ENCODE results near the gene ANXA10.
A peak's percentile ranks its signal among the peaks of the same experiment; 100 is the strongest.

The ANXA10 gene

DNA sequence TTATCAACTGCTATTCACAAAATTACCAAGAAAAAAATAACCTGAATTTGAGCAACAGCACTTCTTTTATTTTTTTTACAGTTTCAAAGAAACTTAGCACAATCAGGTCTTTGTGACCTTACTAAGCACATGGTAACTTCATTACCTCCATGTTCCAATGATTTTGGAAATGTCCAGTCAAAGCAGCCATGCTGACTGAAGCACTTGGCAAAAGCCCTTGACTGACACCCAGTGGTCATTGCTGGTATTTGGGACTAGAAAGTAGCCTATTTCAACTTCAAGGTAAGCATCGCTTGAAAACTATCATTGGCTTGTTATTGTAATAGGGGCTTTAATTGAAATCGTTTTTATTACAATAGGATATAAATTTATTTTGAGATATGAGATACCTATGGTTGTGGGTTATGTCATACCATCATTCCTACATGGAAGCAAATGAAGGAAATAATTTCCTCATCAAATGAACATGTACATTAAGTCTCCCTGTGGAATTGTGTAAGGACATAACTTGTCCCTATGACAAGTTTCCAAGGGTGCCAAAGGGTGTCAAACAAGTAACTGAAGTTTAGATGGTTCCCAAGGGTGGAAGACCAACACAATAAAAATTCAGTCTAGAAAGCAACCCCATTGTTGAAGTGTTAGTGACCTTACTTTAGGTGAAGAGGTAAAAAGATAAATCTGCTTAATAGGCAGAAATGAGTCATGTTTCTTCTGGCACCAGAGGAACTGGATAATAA lies 15.2 kb upstream of the ANXA10 start:
- H3K9me3 ChIP-seq (ENCODE audit: control insufficient read depth, insufficient read depth, low read length) = no peaks in the 10 kb centered on the region
- H3K27ac ChIP-seq (ENCODE audit: low read length) = no peak overlapping the region
- WGBS (ENCODE audit: insufficient coverage, insufficient read length) = no CpG with 5 or more reads among the region's 2 CpGs
- H3K27me3 ChIP-seq (ENCODE audit: control insufficient read depth, insufficient read depth, low read length) = no peaks in the 10 kb centered on the region
- H3K4me1 ChIP-seq (ENCODE audit: control insufficient read depth, insufficient read depth, low read length) = no peaks in the 10 kb centered on the region
- DNase-seq (ENCODE audit: low read depth, low spot score) = peak; percentile 63
- no peak overlapping the region for H3K4me3 ChIP-seq (ENCODE audit: low read length)
- H3K36me3 ChIP-seq (ENCODE audit: control insufficient read depth, insufficient read depth, low read length) = no peaks in the 10 kb centered on the region

DNA sequence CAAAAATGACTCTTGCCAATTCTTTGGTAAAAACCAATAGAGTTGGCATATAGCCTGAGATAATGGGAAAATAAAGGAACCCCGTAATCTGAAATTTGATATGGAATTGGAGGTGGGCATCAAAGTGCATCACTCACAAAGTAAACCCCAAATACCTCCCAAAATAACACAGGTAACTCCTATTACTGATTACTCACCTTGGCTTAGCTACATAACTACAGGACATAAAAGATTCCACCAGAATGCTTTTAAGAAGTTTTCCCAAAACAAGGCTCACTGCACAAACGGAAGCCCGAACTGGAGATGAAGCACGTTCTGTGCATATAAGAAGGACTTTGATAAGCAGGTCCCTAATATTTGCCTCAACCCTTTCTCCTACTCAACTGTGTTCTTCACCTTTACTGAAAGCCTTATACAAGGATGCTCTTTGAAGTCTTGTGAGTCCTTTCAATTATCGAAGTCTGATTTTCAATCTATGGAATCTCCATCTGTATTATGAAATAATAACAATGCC lies 14.6 kb upstream of the ANXA10 start:
- H3K27ac ChIP-seq (ENCODE audit: low read length) = no peak overlapping the region
- H3K4me3 ChIP-seq (ENCODE audit: low read length) = no peak overlapping the region
- no peak for DNase-seq (ENCODE audit: low read depth, low spot score)
- H3K9me3 ChIP-seq (ENCODE audit: control insufficient read depth, insufficient read depth, low read length) = no peaks in the 10 kb centered on the region
- no peaks in the 10 kb centered on the region for H3K27me3 ChIP-seq (ENCODE audit: control insufficient read depth, insufficient read depth, low read length)
- H3K36me3 ChIP-seq (ENCODE audit: control insufficient read depth, insufficient read depth, low read length) = no peaks in the 10 kb centered on the region
- no peaks in the 10 kb centered on the region; the same call in 1 of the 2 replicates for H3K4me1 ChIP-seq (ENCODE audit: control insufficient read depth, insufficient read depth, low read length)
- WGBS (ENCODE audit: insufficient coverage, insufficient read length) = no CpG with 5 or more reads among the region's 5 CpGs

DNA sequence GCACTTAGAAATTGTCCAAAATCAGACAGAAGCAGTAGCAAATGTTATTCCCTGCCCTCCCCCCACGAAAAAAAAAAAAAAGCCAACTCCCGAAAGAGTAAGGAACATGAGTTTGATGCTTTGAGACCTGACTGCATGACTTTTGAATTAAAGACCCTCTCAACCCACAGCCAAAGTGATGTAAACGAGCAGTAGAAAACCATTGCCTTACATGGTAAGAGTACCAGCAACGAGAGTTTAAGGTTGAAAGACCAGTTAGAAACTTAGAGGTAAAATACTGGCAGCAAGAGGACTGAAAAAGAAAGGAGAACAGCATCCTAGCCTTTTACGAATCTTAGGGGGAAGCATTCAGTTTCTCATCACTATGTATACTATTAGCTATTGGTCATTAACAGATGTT lies 10.0 kb upstream of the ANXA10 start:
- no peaks in the 10 kb centered on the region; the same call in 1 of the 2 replicates for H3K4me1 ChIP-seq (ENCODE audit: control insufficient read depth, insufficient read depth, low read length)
- no peak overlapping the region for H3K4me3 ChIP-seq (ENCODE audit: low read length)
- peak; percentile 1 for DNase-seq (ENCODE audit: low read depth, low spot score)
- no peaks in the 10 kb centered on the region for H3K36me3 ChIP-seq (ENCODE audit: control insufficient read depth, insufficient read depth, low read length)
- H3K27me3 ChIP-seq (ENCODE audit: control insufficient read depth, insufficient read depth, low read length) = no peaks in the 10 kb centered on the region
- no peaks in the 10 kb centered on the region for H3K9me3 ChIP-seq (ENCODE audit: control insufficient read depth, insufficient read depth, low read length)
- H3K27ac ChIP-seq (ENCODE audit: low read length) = no peak overlapping the region
- no CpG with 5 or more reads among the region's 5 CpGs for WGBS (ENCODE audit: insufficient coverage, insufficient read length)

DNA sequence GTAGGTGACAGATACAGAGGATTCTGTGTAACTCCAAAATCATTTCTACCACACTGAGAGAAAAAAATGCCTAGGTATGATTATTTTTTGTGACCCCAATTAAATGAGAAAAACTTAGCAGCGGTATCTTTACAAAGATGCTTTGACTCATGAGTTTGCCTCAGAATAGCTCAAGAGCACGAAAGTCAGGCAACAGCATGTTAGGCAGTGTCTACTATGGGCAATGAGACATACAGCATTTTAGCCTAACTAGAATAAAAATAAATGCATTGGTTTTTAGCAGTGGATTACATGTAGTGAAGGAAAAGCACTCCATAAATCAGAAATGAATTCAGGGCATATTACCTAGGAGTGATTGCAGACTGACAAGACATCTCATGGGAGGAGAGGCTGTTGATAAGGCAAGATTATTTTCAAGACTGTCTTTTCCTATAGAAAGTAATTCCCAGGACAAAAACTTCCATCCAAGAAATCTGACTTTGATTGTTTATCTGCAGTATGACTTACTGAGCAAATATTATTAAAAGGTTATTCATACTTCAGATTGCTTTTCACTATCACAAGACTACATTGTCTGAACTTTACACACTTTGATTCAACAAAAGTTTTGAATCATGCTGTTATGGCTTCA lies 3.6 kb downstream of the ANXA10 start:
- no CpG with 5 or more reads among the region's 2 CpGs for WGBS (ENCODE audit: insufficient coverage, insufficient read length)
- H3K27ac ChIP-seq (ENCODE audit: low read length) = no peak overlapping the region
- DNase-seq (ENCODE audit: low read depth, low spot score) = no peak
- H3K4me3 ChIP-seq (ENCODE audit: low read length) = no peak overlapping the region
- no peaks in the 10 kb centered on the region for H3K9me3 ChIP-seq (ENCODE audit: control insufficient read depth, insufficient read depth, low read length)
- H3K27me3 ChIP-seq (ENCODE audit: control insufficient read depth, insufficient read depth, low read length) = no peaks in the 10 kb centered on the region
- no peaks in the 10 kb centered on the region for H3K36me3 ChIP-seq (ENCODE audit: control insufficient read depth, insufficient read depth, low read length)
- no peaks in the 10 kb centered on the region for H3K4me1 ChIP-seq (ENCODE audit: control insufficient read depth, insufficient read depth, low read length)

DNA sequence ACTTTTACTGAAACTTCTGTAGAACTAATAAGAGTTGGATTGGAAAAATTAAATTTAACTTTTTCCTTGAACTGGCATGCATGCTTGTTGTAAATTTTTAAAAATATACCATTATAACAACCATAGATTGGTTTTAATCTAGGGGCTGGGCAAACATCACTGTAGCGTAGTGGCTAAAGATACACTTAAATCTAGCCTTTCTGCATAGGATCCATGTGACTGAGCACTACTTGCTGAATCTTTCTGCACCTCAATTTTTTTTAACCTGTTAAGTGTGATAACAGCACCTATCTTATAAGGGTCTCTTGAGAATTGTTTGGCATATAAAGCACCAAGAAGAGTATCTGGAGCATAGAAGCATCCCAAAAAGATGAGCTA lies 4.1 kb downstream of the ANXA10 start:
- H3K9me3 ChIP-seq (ENCODE audit: control insufficient read depth, insufficient read depth, low read length) = no peaks in the 10 kb centered on the region
- no peak overlapping the region for H3K4me3 ChIP-seq (ENCODE audit: low read length)
- DNase-seq (ENCODE audit: low read depth, low spot score) = no peak
- no peaks in the 10 kb centered on the region for H3K4me1 ChIP-seq (ENCODE audit: control insufficient read depth, insufficient read depth, low read length)
- H3K27me3 ChIP-seq (ENCODE audit: control insufficient read depth, insufficient read depth, low read length) = no peaks in the 10 kb centered on the region
- H3K27ac ChIP-seq (ENCODE audit: low read length) = no peak overlapping the region
- H3K36me3 ChIP-seq (ENCODE audit: control insufficient read depth, insufficient read depth, low read length) = no peaks in the 10 kb centered on the region
- WGBS (ENCODE audit: insufficient coverage, insufficient read length) = no CpG with 5 or more reads among the region's 1 CpG

DNA sequence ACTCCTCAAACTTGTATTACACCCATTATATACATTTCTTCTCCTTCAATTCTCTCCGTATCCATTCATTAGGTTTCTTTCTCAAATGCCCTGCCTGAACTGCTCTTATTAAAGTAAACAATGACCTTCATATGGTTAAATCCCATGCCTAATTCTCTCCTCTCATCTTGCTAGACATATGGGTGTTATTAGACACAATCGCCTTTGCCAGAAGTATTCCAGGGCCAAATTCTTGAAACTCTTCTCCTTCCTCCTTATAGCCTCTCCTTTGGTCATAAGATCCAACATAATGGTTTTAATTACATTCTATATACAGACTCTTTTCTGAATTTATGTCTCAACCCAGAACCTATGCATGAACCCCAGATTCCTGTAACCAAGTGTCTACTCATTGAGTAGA lies 4.8 kb downstream of the ANXA10 start:
- H3K4me3 ChIP-seq (ENCODE audit: low read length) = no peak overlapping the region
- no peaks in the 10 kb centered on the region for H3K9me3 ChIP-seq (ENCODE audit: control insufficient read depth, insufficient read depth, low read length)
- no peaks in the 10 kb centered on the region for H3K27me3 ChIP-seq (ENCODE audit: control insufficient read depth, insufficient read depth, low read length)
- H3K27ac ChIP-seq (ENCODE audit: low read length) = no peak overlapping the region
- no peaks in the 10 kb centered on the region for H3K36me3 ChIP-seq (ENCODE audit: control insufficient read depth, insufficient read depth, low read length)
- DNase-seq (ENCODE audit: low read depth, low spot score) = no peak
- H3K4me1 ChIP-seq (ENCODE audit: control insufficient read depth, insufficient read depth, low read length) = no peaks in the 10 kb centered on the region
- 100% methylated on average over 1 of the region's 2 CpGs for WGBS (ENCODE audit: insufficient coverage, insufficient read length)

DNA sequence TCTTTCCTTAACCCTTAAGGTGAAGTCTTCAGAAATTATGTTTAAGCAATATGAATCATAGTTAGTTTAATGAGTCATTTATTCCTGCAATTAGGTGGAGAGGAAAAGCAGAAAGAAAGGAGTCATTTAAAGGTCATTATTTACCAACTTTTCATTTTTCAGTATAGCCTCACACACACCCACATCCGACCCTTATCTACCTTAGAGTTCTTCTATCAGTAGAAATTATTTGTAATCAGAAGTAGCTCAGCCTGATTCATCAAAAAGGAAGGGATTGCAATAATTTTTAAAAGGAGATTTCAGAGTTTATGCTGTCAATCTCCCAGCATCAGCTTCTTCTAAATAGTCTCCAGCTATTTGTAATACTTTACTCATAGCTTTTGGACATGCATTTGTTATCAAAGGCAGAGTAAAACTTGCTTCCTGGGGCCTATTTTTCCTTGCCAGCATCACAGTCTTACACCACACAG lies 5.9 kb downstream of the ANXA10 start:
- DNase-seq (ENCODE audit: low read depth, low spot score) = no peak
- Histone ChIP-seq H3K36me3 (ENCODE audit: control insufficient read depth, insufficient read depth, low read length) (no peaks in the 10 kb centered on the region), H3K4me1 (ENCODE audit: control insufficient read depth, insufficient read depth, low read length) (no peaks in the 10 kb centered on the region), H3K4me3 (ENCODE audit: low read length) (no peak overlapping the region), H3K27ac (ENCODE audit: low read length) (no peak overlapping the region), H3K9me3 (ENCODE audit: control insufficient read depth, insufficient read depth, low read length) (no peaks in the 10 kb centered on the region), H3K27me3 (ENCODE audit: control insufficient read depth, insufficient read depth, low read length) (no peaks in the 10 kb centered on the region)
- no CpG with 5 or more reads among the region's 1 CpG for WGBS (ENCODE audit: insufficient coverage, insufficient read length)

DNA sequence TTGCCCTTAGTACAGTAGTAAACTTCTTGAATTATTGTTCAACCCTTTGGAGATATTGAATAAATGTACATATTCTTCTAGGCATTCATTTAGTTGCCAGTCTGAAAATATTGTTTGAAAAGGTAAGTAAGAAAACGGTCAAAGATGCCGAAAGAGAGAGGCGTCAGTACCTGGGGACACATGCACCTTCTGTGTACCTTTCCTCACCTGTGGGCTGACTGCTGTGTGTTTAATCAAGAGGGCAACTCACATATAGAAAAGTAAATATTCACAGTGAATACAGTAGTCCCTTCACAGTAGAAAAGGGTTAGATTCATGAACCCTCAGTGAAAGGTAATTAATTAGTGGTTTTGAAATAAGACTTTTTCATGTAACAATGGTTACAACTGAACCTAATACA lies 6.9 kb downstream of the ANXA10 start:
- Histone ChIP-seq H3K27ac (ENCODE audit: low read length) (no peak overlapping the region), H3K36me3 (ENCODE audit: control insufficient read depth, insufficient read depth, low read length) (no peaks in the 10 kb centered on the region), H3K4me1 (ENCODE audit: control insufficient read depth, insufficient read depth, low read length) (no peaks in the 10 kb centered on the region), H3K9me3 (ENCODE audit: control insufficient read depth, insufficient read depth, low read length) (no peaks in the 10 kb centered on the region), H3K27me3 (ENCODE audit: control insufficient read depth, insufficient read depth, low read length) (no peaks in the 10 kb centered on the region), H3K4me3 (ENCODE audit: low read length) (no peak overlapping the region)
- WGBS (ENCODE audit: insufficient coverage, insufficient read length) = no CpG with 5 or more reads among the region's 3 CpGs
- no peak for DNase-seq (ENCODE audit: low read depth, low spot score)

DNA sequence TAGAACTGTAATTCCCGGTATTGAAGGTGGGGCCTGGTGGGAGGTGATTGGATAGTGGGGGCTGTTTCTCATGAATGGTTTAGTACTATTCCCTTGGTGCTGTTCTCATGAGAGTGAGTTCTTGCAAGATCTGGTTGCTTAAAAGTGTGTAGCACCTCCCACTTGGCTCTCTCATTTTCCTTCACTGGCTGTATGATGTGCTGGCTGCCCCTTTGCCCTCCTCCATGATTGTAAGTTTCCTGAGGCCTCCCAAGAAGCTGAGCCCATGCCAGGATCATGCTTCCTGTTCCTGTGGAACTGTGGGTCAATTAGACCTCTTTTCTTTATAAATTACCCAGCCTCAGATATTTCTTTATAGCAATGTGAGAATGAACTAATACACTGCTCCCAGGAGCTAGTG lies 8.7 kb downstream of the ANXA10 start:
- Histone ChIP-seq H3K9me3 (ENCODE audit: control insufficient read depth, insufficient read depth, low read length) (no peaks in the 10 kb centered on the region), H3K36me3 (ENCODE audit: control insufficient read depth, insufficient read depth, low read length) (no peaks in the 10 kb centered on the region), H3K4me3 (ENCODE audit: low read length) (no peak overlapping the region), H3K27me3 (ENCODE audit: control insufficient read depth, insufficient read depth, low read length) (no peaks in the 10 kb centered on the region), H3K4me1 (ENCODE audit: control insufficient read depth, insufficient read depth, low read length) (no peaks in the 10 kb centered on the region), H3K27ac (ENCODE audit: low read length) (no peak overlapping the region)
- no peak for DNase-seq (ENCODE audit: low read depth, low spot score)
- no CpG with 5 or more reads among the region's 1 CpG for WGBS (ENCODE audit: insufficient coverage, insufficient read length)

DNA sequence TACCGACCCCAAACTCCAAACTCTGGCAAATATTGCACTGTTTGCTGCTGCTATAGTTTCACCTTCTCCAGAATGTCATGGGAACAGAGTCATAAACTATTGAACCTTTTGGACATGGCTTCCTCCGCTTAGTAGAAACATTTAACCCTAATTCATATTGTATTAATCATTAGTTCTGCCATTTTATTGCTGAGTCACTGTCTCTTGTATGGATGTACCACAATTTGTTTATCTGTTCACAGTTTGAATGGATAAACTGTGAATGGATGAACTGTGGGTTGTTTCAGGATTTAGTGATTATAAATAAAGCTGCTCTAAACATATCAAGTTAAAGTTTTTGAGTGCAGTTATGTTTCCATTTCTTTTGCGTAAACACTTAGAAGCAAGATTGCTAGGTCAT lies 10.1 kb downstream of the ANXA10 start:
- Histone ChIP-seq H3K9me3 (ENCODE audit: control insufficient read depth, insufficient read depth, low read length) (no peaks in the 10 kb centered on the region), H3K27me3 (ENCODE audit: control insufficient read depth, insufficient read depth, low read length) (no peaks in the 10 kb centered on the region), H3K36me3 (ENCODE audit: control insufficient read depth, insufficient read depth, low read length) (no peaks in the 10 kb centered on the region), H3K4me1 (ENCODE audit: control insufficient read depth, insufficient read depth, low read length) (no peaks in the 10 kb centered on the region), H3K27ac (ENCODE audit: low read length) (no peak overlapping the region), H3K4me3 (ENCODE audit: low read length) (no peak overlapping the region)
- no peak for DNase-seq (ENCODE audit: low read depth, low spot score)
- no CpG with 5 or more reads among the region's 3 CpGs for WGBS (ENCODE audit: insufficient coverage, insufficient read length)

DNA sequence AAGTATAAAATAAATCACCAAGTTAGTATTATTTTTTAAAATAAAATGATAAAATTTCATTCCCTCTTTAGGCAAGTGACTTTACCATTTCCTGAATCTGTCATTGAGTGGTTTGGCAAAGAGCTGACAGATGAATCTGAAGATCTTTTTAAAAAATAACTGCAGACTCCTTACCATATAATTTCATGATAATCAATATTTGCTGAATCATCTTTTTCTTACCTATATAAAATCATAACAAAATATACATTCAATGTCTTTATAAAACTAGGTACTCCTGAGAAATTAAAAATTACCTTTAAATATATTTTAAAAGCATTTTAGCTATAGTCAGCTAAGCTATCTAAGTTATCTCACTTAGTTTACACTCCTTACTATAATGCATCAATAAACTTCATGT lies 17.2 kb downstream of the ANXA10 start:
- Histone ChIP-seq H3K36me3 (ENCODE audit: control insufficient read depth, insufficient read depth, low read length) (no peaks in the 10 kb centered on the region), H3K4me1 (ENCODE audit: control insufficient read depth, insufficient read depth, low read length) (no peaks in the 10 kb centered on the region), H3K27ac (ENCODE audit: low read length) (no peak overlapping the region), H3K27me3 (ENCODE audit: control insufficient read depth, insufficient read depth, low read length) (no peaks in the 10 kb centered on the region), H3K9me3 (ENCODE audit: control insufficient read depth, insufficient read depth, low read length) (no peaks in the 10 kb centered on the region), H3K4me3 (ENCODE audit: low read length) (no peak overlapping the region)
- DNase-seq (ENCODE audit: low read depth, low spot score) = no peak

Data from iPS DF 6.9 (cell line).